Gastrocnemius medialis (tissue), 4 donors: ENCODE results near the gene IQGAP2.

Source experiments
- CTCF ChIP-seq, 5 experiments: fragments of 450-650 bp in 3 of 5; fragments of 200-600 bp in 2 of 5; sonication (generic) in 2 of 5; IDR thresholded peaks in 4 of 5; conservative IDR thresholded peaks in 1 of 5; 1 replicate in 4 of 5; 2 replicates in 1 of 5; pipeline ENCODE4 v1.5.1; 2016 to 2019; ENCODE audit warnings: antibody characterized with exemption in 5 of 5, mild to moderate bottlenecking in 3 of 5, moderate library complexity in 3 of 5
- POLR2A ChIP-seq, 2 donors: fragments of 450-650 bp; IDR thresholded peaks; one replicate each; pipeline ENCODE4 v1.6.1; 2017; ENCODE audit warnings: antibody characterized with exemption in 2 of 2, mild to moderate bottlenecking in 2 of 2, moderate library complexity in 2 of 2

- TF ChIP-seq POLR2A (IDR thresholded peaks at IDR 0.05): no peak
- TF ChIP-seq CTCF (IDR thresholded peaks at IDR 0.05 in 4 of 5, conservative IDR thresholded peaks at IDR 0.05 in 1 of 5): no peak
These were observed 95.1 kb downstream of the IQGAP2 start for GRCh38 chr5:76497986-76498717.
